Measurements from ENCODE around the gene SNTG2. TPM values are rescaled to one million over a fixed set of nuclear protein-coding genes. Genes with fewer than 3 reads are reported as not detected.
"Not testable (repeated sequence)": the region's sequence is repeated elsewhere in the genome, so short reads cannot be mapped to it uniquely, and the experiment has no call there.

The SNTG2 gene
- total RNA-seq, 4 donors from 2014 or later = 1.7 to 5.9 (median 2.0) TPM; not detected in 1

GRCh38 chr2:1130922-1131321 lies 180.3 kb downstream of the SNTG2 start:
- no peak for DNase-seq
- intact Hi-C loops (cut with DNase I) = no loop called here
- no peak overlapping the region for H3K27ac ChIP-seq
- no peak overlapping the region for H3K4me3 ChIP-seq
- no peaks in the 10 kb centered on the region for H3K4me1 ChIP-seq
- H3K36me3 ChIP-seq = no peaks in the 10 kb centered on the region
- TF ChIP-seq POLR2A (IDR thresholded peaks at IDR 0.05) = no peak
- TF ChIP-seq, protein P1, sequence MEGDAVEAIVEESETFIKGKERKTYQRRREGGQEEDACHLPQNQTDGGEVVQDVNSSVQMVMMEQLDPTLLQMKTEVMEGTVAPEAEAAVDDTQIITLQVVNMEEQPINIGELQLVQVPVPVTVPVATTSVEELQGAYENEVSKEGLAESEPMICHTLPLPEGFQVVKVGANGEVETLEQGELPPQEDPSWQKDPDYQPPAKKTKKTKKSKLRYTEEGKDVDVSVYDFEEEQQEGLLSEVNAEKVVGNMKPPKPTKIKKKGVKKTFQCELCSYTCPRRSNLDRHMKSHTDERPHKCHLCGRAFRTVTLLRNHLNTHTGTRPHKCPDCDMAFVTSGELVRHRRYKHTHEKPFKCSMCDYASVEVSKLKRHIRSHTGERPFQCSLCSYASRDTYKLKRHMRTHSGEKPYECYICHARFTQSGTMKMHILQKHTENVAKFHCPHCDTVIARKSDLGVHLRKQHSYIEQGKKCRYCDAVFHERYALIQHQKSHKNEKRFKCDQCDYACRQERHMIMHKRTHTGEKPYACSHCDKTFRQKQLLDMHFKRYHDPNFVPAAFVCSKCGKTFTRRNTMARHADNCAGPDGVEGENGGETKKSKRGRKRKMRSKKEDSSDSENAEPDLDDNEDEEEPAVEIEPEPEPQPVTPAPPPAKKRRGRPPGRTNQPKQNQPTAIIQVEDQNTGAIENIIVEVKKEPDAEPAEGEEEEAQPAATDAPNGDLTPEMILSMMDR (IDR thresholded peaks at IDR 0.05) = no peak
- WGBS, 2 donors = 39 to 59% methylated on average over 2 of the region's 2 CpGs
- H3K27me3 ChIP-seq = peaks cover 0 to 3% (median 0%) of the 10 kb centered on the region in 4 donors
- no peaks in the 10 kb centered on the region for H3K9me3 ChIP-seq

- TF ChIP-seq POLR2A (IDR thresholded peaks at IDR 0.05) = no peak
- TF ChIP-seq, protein P1 (IDR thresholded peaks at IDR 0.05) = no peak
- no peak for DNase-seq
- WGBS, 2 donors = 72 to 76% methylated on average over 14 of the region's 14 CpGs
- H3K4me1 ChIP-seq = peaks cover 0 to 14% (median 0%) of the 10 kb centered on the region in 3 donors
- H3K27ac ChIP-seq = no peak overlapping the region
- no peaks in the 10 kb centered on the region for H3K36me3 ChIP-seq
- intact Hi-C loops (cut with DNase I) = no loop called here
- no peaks in the 10 kb centered on the region for H3K9me3 ChIP-seq
- H3K4me3 ChIP-seq = no peak overlapping the region
- H3K27me3 ChIP-seq = peaks cover 0 to 3% (median 0%) of the 10 kb centered on the region in 4 donors
These were observed 181.8 kb downstream of the SNTG2 start for GRCh38 chr2:1132328-1132969.

- WGBS, 2 donors = 76 to 90% methylated on average over 12 of the region's 16 CpGs
- peaks cover 0 to 14% (median 0%) of the 10 kb centered on the region in 3 donors for H3K4me1 ChIP-seq
- H3K27ac ChIP-seq; H3K27me3 ChIP-seq; H3K9me3 ChIP-seq; DNase-seq; H3K36me3 ChIP-seq; H3K4me3 ChIP-seq; intact Hi-C loops (cut with DNase I): not testable (repeated sequence)
These were observed 183.2 kb downstream of the SNTG2 start for GRCh38 chr2:1133896-1134295.

DNA sequence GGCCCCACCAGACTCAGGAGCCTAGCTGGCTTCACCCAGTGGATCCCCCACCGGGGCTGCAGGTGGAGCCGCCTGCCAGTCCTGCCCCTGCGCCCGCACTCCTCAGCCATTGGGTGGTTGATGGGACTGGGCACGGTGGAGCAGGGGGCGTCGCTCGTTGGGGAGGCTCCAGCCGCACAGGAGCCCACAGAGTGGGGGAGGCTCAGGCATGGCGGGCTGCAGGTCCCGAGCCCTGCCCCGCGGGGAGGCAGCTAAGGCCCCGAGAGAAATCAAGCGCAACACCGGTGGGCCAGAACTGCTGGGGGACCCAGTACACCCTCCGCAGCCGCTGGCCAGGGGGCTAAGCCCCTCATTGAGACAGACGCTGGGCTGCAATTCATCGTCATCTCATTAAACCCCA lies 184.0 kb downstream of the SNTG2 start:
- Histone ChIP-seq H3K4me3 (no peak overlapping the region), H3K27me3 (peaks cover 0 to 3% (median 0%) of the 10 kb centered on the region in 4 donors), H3K27ac (no peak overlapping the region), H3K4me1 (peaks cover 0 to 14% (median 0%) of the 10 kb centered on the region in 3 donors), H3K36me3 (no peaks in the 10 kb centered on the region), H3K9me3 (no peaks in the 10 kb centered on the region)
- 100% methylated on average over 3 of the region's 20 CpGs; no CpG with 5 or more reads in 1 of the 2 donors for whole genome bisulfite sequencing, 2 donors
- intact Hi-C loops (cut with DNase I) = no loop called here
- TF ChIP-seq, protein P1 (IDR thresholded peaks at IDR 0.05) = no peak
- TF ChIP-seq POLR2A (IDR thresholded peaks at IDR 0.05) = no peak
- DNase-seq = no peak

DNA sequence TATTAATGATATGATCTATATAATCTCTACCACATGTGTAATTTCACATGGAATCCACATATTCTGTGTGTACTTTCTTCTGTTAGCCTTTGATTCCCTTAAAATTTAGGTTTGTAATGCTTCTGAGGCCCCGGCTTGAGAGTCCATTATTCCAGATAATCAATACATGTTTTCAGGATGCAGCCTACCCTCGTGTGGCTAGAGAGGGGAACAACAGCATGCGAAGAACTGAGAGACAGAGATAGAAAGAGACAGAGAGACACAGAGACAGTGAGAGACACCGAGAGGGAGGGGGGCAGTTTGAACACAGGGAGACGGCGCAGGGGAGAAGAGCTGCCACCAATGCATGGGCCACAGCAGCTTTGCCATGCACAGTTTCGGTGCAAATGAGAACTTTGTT lies 185.4 kb downstream of the SNTG2 start:
- H3K4me3 ChIP-seq = no peak overlapping the region
- H3K9me3 ChIP-seq = no peaks in the 10 kb centered on the region
- intact Hi-C loops (cut with DNase I) = no loop called here
- peak overlapping the region in 3 of 4 donors; percentile 2 to 39 (median 26) for H3K27ac ChIP-seq
- H3K4me1 ChIP-seq = peaks cover 0 to 14% (median 0%) of the 10 kb centered on the region in 3 donors
- H3K36me3 ChIP-seq = no peaks in the 10 kb centered on the region
- no peak for TF ChIP-seq POLR2A (IDR thresholded peaks at IDR 0.05)
- TF ChIP-seq, protein P1 (IDR thresholded peaks at IDR 0.05) = peak in 3 of 6 experiments; percentile 9 to 53 (median 16)
- no peak for DNase-seq
- H3K27me3 ChIP-seq = peaks cover 0 to 3% (median 0%) of the 10 kb centered on the region in 4 donors
- 22 to 48% methylated on average over 7 of the region's 7 CpGs for WGBS, 2 donors

Measured in esophagus squamous epithelium (tissue), 5 donors.